Measurements from ENCODE around the gene AKNA. TPM values are rescaled to one million over a fixed set of nuclear protein-coding genes. Genes with fewer than 3 reads are reported as not detected.

Gene AKNA
- total RNA-seq, 1 donor from 2014 or later: 55.0 TPM

DNA sequence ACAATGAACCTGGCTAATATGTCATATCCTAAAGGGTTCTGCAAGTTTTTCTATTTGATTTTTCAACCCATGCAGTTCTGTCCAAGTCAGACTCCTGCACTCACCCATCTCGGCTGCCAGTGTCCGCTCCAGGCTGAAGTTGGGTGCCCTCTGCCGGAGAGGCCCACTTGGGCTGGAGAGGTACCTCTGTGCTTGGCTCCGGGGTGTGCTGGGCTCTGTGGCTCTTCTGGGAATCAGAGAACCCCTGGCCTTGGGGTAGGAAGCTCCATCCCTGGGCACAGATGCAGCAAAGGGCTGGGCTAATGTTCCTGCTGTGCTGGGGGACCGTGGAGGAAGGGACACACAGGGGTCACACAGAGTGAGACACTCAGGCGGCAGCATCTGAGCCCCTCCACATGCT, 32.0 kb downstream of the AKNA start:
- Histone ChIP-seq H3K9me3 (no peaks in the 10 kb centered on the region), H3K36me3 (peaks cover 4 to 85% of the 10 kb centered on the region in 2 donors), H3K27ac (no peak overlapping the region), H3K4me1 (no peaks in the 10 kb centered on the region), H3K27me3 (no peaks in the 10 kb centered on the region), H3K4me3 (no peak overlapping the region)
- TF ChIP-seq POLR2AphosphoS5 (IDR thresholded peaks at IDR 0.05; ENCODE audit: insufficient read depth in 1 of 2, low read depth in 1 of 2) (no peak), POLR2A (IDR thresholded peaks at IDR 0.05) (no peak)
- TF ChIP-seq, protein P1, sequence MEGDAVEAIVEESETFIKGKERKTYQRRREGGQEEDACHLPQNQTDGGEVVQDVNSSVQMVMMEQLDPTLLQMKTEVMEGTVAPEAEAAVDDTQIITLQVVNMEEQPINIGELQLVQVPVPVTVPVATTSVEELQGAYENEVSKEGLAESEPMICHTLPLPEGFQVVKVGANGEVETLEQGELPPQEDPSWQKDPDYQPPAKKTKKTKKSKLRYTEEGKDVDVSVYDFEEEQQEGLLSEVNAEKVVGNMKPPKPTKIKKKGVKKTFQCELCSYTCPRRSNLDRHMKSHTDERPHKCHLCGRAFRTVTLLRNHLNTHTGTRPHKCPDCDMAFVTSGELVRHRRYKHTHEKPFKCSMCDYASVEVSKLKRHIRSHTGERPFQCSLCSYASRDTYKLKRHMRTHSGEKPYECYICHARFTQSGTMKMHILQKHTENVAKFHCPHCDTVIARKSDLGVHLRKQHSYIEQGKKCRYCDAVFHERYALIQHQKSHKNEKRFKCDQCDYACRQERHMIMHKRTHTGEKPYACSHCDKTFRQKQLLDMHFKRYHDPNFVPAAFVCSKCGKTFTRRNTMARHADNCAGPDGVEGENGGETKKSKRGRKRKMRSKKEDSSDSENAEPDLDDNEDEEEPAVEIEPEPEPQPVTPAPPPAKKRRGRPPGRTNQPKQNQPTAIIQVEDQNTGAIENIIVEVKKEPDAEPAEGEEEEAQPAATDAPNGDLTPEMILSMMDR (IDR thresholded peaks at IDR 0.05): no peak
- intact Hi-C loops (cut with DNase I): no loop called here
- no peak for DNase-seq (ENCODE audit: extremely low spot score in 2 of 2)

DNA sequence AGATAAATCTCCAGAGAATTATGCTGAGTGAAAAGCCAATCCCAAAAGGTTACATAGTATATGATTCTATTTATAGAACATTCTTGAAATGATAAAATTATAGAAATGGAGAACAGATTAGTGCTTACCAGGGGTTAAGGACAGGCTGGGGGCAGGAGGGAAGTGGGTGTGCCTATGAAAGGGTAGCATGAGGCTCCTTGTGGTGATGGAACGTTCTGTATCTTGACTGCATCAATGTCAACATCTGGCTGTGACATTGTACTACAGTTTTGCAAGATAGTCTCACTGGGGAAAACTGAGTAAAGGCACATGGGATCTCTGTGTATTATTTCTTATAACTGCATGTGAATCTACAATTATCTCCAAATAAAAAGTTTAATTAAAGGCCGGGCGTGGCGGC, 35.9 kb downstream of the AKNA start:
- intact Hi-C loops (cut with DNase I): no loop called here
- no peak for DNase-seq (ENCODE audit: extremely low spot score in 2 of 2)
- Histone ChIP-seq H3K4me1 (peaks cover 24% of the 10 kb centered on the region), H3K9me3 (no peaks in the 10 kb centered on the region), H3K4me3 (no peak overlapping the region), H3K27me3 (no peaks in the 10 kb centered on the region), H3K36me3 (peaks cover 4 to 73% of the 10 kb centered on the region in 2 donors), H3K27ac (no peak overlapping the region)
- TF ChIP-seq, protein P1 (IDR thresholded peaks at IDR 0.05): no peak
- peak in 1 of 2 donors; percentile 12 for TF ChIP-seq POLR2AphosphoS5 (IDR thresholded peaks at IDR 0.05; ENCODE audit: insufficient read depth in 1 of 2, low read depth in 1 of 2)

DNA sequence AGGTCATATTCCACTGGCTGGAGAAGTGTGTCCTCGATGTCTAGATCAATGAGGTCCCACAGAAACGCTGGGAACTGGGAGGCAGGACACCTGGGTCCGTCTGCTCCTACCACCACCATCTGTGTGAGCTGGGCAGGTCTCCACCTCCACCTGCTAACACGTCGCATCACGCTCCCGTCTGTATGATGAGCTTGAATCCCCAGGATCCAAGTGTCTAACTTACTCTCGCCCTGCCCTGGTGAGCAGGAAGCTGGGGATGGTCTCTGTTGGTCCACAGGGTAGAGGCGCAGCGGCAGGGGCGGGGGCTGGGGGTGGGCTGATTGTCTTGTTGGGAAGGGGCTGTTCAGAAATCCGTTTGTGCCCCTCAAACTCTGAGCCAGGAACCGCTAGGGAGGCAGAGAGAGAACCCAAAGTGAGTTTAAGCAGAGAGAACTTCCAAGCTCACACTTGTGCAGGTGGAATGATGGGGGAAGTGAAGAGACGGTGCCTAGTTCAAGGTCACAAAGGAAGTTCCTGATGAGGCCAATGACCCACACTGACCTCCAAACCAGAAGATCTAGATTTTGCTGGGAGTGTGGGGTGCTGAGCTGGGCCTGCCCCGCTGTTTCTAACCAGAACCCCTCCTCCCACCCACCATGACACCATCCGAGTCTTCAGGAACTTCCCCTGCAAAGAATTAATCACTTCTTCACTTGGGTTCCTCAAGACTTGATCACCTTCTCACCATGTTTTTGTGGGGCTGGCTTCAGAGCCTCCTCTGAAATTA, 37.0 kb downstream of the AKNA start:
- DNase-seq (ENCODE audit: extremely low spot score in 2 of 2): no peak
- no peak for TF ChIP-seq POLR2AphosphoS5 (IDR thresholded peaks at IDR 0.05; ENCODE audit: insufficient read depth in 1 of 2, low read depth in 1 of 2)
- TF ChIP-seq, protein P1 (IDR thresholded peaks at IDR 0.05): no peak
- peak overlapping the region; percentile 67 for H3K27ac ChIP-seq
- no peak overlapping the region for H3K4me3 ChIP-seq
- intact Hi-C loops (cut with DNase I): no loop called here
- H3K4me1 ChIP-seq: peaks cover 24% of the 10 kb centered on the region
- peaks cover 3 to 74% of the 10 kb centered on the region in 2 donors for H3K36me3 ChIP-seq
- H3K9me3 ChIP-seq: no peaks in the 10 kb centered on the region
- no peaks in the 10 kb centered on the region for H3K27me3 ChIP-seq

DNA sequence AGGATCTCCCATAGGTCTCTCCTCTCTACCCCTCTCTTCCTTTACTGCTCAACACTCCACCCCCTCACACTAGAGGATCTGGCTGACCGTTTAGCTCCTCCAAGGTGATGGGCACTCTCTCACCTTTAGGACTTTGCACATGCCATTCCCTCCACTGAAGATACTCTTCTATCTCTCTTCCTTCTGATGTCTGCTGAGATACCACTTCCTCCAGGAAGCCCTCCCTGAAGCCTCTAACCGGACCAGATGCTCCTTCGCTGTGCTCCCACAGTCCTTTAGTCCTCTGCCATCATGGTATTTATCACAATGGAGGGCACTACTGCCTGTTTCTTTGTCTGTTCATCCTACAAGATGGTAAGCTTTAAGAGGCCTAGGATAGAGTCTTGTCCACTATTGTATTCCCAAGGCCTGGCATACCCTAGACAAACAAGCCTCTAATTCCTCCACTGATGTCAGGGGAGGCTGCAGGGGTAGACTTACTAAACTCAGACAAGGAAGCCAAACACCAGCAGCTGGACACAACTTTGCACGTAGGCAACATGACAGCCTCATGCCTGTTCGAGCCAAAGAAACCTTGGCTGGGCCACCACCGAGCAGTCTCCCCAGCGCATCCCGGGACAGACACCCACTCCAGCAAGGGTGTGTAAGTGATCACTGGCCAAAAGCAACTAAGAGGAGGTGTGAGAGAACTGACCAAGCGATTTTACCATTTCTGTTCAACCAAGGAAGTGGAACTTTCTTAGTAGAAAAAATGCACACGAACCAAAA, 37.9 kb downstream of the AKNA start:
- H3K9me3 ChIP-seq: no peaks in the 10 kb centered on the region
- H3K27me3 ChIP-seq: no peaks in the 10 kb centered on the region
- intact Hi-C loops (cut with DNase I): loop anchor here (10.0 kb wide), 1 partner anchor 45 kb away; no protein-coding TSS in a partner anchor
- H3K4me1 ChIP-seq: peaks cover 24% of the 10 kb centered on the region
- peak overlapping the region; percentile 67 for H3K27ac ChIP-seq
- no peak for DNase-seq (ENCODE audit: extremely low spot score in 2 of 2)
- TF ChIP-seq, protein P1 (IDR thresholded peaks at IDR 0.05): no peak
- TF ChIP-seq POLR2A (IDR thresholded peaks at IDR 0.05) (no peak), POLR2AphosphoS5 (IDR thresholded peaks at IDR 0.05; ENCODE audit: insufficient read depth in 1 of 2, low read depth in 1 of 2) (no peak)
- no peak overlapping the region for H3K4me3 ChIP-seq
- peaks cover 0 to 74% of the 10 kb centered on the region in 2 donors for H3K36me3 ChIP-seq

All from vagina (tissue), 2 donors.